ENCODE results near the gene PRR35. TPM values are rescaled to one million over a fixed set of nuclear protein-coding genes. Genes with fewer than 3 reads are reported as not detected.

Gene PRR35
- total RNA-seq, 1 experiment from 2014 or later: not detected

DNA sequence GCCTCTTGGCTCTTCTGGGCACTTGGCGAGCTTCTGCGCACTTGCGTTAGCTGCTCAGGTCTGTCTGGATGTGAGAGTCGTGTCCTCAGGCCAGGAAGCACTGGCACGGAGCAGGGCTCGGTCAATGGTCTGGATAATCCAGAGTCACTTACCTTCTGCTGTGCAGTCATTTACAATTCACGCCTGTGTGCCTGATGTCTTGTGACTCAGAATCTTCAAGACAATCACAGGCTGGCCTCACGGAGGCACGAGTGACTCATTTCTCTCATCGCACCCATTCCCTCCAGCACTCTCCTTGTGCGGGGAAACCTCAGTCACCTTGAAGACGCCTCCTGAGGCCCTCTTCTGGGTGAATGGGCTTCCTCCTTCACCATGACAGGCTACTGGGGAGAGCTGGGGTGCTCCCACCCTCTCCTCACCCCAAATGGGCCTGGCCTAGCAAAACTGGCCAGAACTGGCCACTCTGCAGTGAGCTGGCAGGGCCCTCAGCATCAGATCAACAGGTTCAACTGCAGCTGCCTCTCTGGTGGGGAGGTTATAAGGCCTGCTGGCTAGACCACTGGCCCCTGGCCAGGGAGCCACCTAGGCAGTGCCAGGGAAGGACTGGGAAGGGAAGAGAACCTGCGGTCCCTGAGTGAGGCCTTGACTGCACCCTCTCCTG, 34.5 kb upstream of the PRR35 start:
- BruUV-seq (replicated peaks): no TSS peak
- Histone ChIP-seq H3K9me2 (replicated peaks; ENCODE audit: low read length) (no peaks in the 10 kb centered on the region), H3K27ac (ENCODE audit: low read length) (peak overlapping the region; percentile 84), H3K79me2 (ENCODE audit: low read length) (peaks cover 53% of the 10 kb centered on the region), H3K27me3 (ENCODE audit: low read length) (no peaks in the 10 kb centered on the region), H3K36me3 (ENCODE audit: low read depth, low read length) (no peaks in the 10 kb centered on the region), H3K9ac (ENCODE audit: low read length) (peak overlapping the region; percentile 98), H3K4me3 (ENCODE audit: low read length) (peak overlapping the region; percentile 90), H3K4me1 (ENCODE audit: insufficient read depth, low read length) (peaks cover 26% of the 10 kb centered on the region), H3F3A (ENCODE audit: low read length, unreplicated experiment) (no peaks in the 10 kb centered on the region), H2AFZ (ENCODE audit: low read length) (no peak overlapping the region), H4K20me1 (ENCODE audit: low read length) (peaks cover 20% of the 10 kb centered on the region), H3K9me3 (ENCODE audit: low read length) (no peaks in the 10 kb centered on the region), H3K4me2 (ENCODE audit: low read length) (peak overlapping the region; percentile 100)
- TF ChIP-seq, protein P1, sequence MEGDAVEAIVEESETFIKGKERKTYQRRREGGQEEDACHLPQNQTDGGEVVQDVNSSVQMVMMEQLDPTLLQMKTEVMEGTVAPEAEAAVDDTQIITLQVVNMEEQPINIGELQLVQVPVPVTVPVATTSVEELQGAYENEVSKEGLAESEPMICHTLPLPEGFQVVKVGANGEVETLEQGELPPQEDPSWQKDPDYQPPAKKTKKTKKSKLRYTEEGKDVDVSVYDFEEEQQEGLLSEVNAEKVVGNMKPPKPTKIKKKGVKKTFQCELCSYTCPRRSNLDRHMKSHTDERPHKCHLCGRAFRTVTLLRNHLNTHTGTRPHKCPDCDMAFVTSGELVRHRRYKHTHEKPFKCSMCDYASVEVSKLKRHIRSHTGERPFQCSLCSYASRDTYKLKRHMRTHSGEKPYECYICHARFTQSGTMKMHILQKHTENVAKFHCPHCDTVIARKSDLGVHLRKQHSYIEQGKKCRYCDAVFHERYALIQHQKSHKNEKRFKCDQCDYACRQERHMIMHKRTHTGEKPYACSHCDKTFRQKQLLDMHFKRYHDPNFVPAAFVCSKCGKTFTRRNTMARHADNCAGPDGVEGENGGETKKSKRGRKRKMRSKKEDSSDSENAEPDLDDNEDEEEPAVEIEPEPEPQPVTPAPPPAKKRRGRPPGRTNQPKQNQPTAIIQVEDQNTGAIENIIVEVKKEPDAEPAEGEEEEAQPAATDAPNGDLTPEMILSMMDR (conservative IDR thresholded peaks at IDR 0.05; ENCODE audit: low read depth, low read length): no peak
- TF ChIP-seq EZH2phosphoT487 (IDR thresholded peaks at IDR 0.05; ENCODE audit: borderline replicate concordance, low read length) (no peak), EZH2 (IDR thresholded peaks at IDR 0.05; ENCODE audit: low read length, unreplicated experiment) (no peak)
- ATAC-seq (peak; percentile 48), DNase-seq (peak; percentile 88)
- ChIA-PET CTCF (no interaction called here), POLR2A (ENCODE audit: unreplicated experiment) (no interaction called here)
- intact Hi-C loops (cut with micrococcal nuclease): loop anchor here (10.0 kb wide), 1 partner anchor 59 kb away; no protein-coding TSS in a partner anchor

DNA sequence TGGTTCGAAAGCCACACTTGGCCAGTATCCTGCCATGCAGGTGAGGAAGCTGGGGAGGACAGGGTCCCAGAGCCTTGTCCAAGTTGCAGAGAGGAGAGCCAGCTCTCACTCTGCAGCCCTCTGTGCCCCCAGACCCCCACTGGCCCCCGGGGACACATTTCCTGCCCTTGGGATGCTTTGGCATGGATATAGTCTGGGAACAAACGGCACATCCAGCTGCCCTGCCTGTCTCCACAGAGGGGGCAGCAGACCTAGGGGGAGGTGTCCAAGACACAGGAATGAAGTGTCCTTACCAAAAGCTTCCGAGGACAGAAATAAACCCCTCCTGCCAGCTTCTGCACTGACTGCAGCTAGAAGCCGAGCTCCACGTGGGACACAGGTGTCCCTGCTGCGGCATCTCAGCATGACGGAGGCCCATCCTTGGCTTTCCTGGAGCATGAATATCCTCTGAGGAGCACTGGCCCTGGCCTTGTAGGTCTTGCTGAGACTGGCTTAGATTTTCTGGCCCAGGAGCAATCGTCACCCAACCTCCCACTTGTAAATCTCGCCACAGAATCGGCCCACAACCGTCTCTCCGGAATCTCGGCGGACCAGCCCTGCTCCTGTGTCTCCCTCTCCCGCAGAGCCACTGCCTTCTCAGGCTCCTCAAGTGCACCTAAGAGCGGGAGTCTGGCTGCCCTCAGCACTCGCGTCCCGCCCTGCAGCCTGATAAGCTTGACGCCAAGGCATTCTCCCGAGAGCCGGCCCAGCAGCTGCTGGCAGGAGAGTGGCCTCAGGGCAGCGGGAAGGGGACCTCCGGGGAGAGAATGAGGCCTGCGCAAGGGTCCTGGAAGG, 33.8 kb upstream of the PRR35 start:
- peak overlapping the region; percentile 100 for H3K4me2 ChIP-seq (ENCODE audit: low read length)
- H4K20me1 ChIP-seq (ENCODE audit: low read length): peaks cover 23% of the 10 kb centered on the region
- H3K9me3 ChIP-seq (ENCODE audit: low read length): no peaks in the 10 kb centered on the region
- intact Hi-C loops (cut with micrococcal nuclease): loop anchor here (10.0 kb wide), 1 partner anchor 58 kb away; no protein-coding TSS in a partner anchor
- ATAC-seq (peak; percentile 0; the same call in 1 of the 2 replicates), DNase-seq (peak; percentile 4)
- ChIA-PET CTCF (interaction anchor here (0.6 to 0.7 kb wide), 2 partner anchors 110 to 968 kb away, joined by 3 read pairs; no protein-coding TSS in a partner anchor), POLR2A (ENCODE audit: unreplicated experiment) (no interaction called here)
- peaks cover 26% of the 10 kb centered on the region for H3K4me1 ChIP-seq (ENCODE audit: insufficient read depth, low read length)
- no peaks in the 10 kb centered on the region for H3K9me2 ChIP-seq (replicated peaks; ENCODE audit: low read length)
- peak overlapping the region; percentile 90 for H3K4me3 ChIP-seq (ENCODE audit: low read length)
- H3K79me2 ChIP-seq (ENCODE audit: low read length): peaks cover 60% of the 10 kb centered on the region
- H2AFZ ChIP-seq (ENCODE audit: low read length): 0 out of 2 replicates have a peak overlapping the region, but pooled peaks have one; percentile 30
- peak overlapping the region; percentile 84 for H3K27ac ChIP-seq (ENCODE audit: low read length)
- H3K27me3 ChIP-seq (ENCODE audit: low read length): no peaks in the 10 kb centered on the region
- peak overlapping the region; percentile 98 for H3K9ac ChIP-seq (ENCODE audit: low read length)
- BruUV-seq (replicated peaks): TSS peak; percentile 37
- H3K36me3 ChIP-seq (ENCODE audit: low read depth, low read length): no peaks in the 10 kb centered on the region
- H3F3A ChIP-seq (ENCODE audit: low read length, unreplicated experiment): no peaks in the 10 kb centered on the region
- TF ChIP-seq EZH2 (IDR thresholded peaks at IDR 0.05; ENCODE audit: low read length, unreplicated experiment): no peak
- TF ChIP-seq, protein P1 (conservative IDR thresholded peaks at IDR 0.05; ENCODE audit: low read depth, low read length): no peak
- TF ChIP-seq EZH2phosphoT487 (IDR thresholded peaks at IDR 0.05; ENCODE audit: borderline replicate concordance, low read length): no peak
